Kidney (tissue), 14 donors: ENCODE data around the gene PPP1R18. TPM values are rescaled to one million over a fixed set of nuclear protein-coding genes. Genes with fewer than 3 reads are reported as not detected.
A peak's percentile ranks its signal among the peaks of the same experiment; 100 is the strongest.

Source experiments
- DNase-seq, 5 donors: peaks; one replicate each; pipeline ENCODE4 v3.0.0-alpha.2; 2013 to 2020
- FAIRE-seq: peaks from 2 replicates; lab custom pipeline; 2012; peaks lifted over from hg19 to GRCh38; lab: Jason Lieb, UNC
- H3K27ac ChIP-seq, 2 donors: one replicate each; pipeline ENCODE4 v1.7.0; 2013; ENCODE audit warnings: low read depth in 2 of 2, low read length in 2 of 2, inconsistent platforms in 1 of 2
- H3K27me3 ChIP-seq: one replicate; pipeline ENCODE4 v1.7.1; 2013; ENCODE audit warnings: low read length, inconsistent platforms; ENCODE audit not compliant: control insufficient read depth, insufficient read depth
- H3K36me3 ChIP-seq, 3 donors: one replicate each; pipeline versions ENCODE4 v1.7.0 to v1.7.1; 2013; ENCODE audit warnings: low read length in 3 of 3, control low read depth in 1 of 3, inconsistent platforms in 1 of 3; ENCODE audit not compliant: insufficient read depth in 3 of 3, control insufficient read depth in 2 of 3
- H3K4me1 ChIP-seq, 3 donors: one replicate each; pipeline versions ENCODE4 v1.7.0 to v1.7.1; 2013; ENCODE audit warnings: low read length in 3 of 3, inconsistent platforms in 1 of 3, low read depth in 1 of 3; ENCODE audit not compliant: control insufficient read depth in 2 of 3, insufficient read depth in 2 of 3
- H3K4me3 ChIP-seq, 3 donors: one replicate each; pipeline versions ENCODE4 v1.7.0 to v1.8.1; 2013; ENCODE audit warnings: low read length in 3 of 3, control low read depth in 1 of 3, inconsistent platforms in 1 of 3
- H3K9ac ChIP-seq, 3 donors: one replicate each; pipeline versions ENCODE4 v1.7.0 to v1.7.1; 2013; ENCODE audit warnings: low read length in 3 of 3, control low read depth in 1 of 3, inconsistent platforms in 1 of 3
- H3K9me3 ChIP-seq, 3 donors: one replicate each; pipeline versions ENCODE4 v1.7.0 to v1.7.1; 2013; ENCODE audit warnings: low read length in 3 of 3, control low read depth in 1 of 3, inconsistent platforms in 1 of 3; ENCODE audit not compliant: control insufficient read depth in 2 of 3, insufficient read depth in 1 of 3
- CTCF ChIP-seq: IDR thresholded peaks from 3 replicates; pipeline ENCODE4 v1.5.1; 2012; ENCODE audit warnings: mild to moderate bottlenecking, moderate library complexity, borderline replicate concordance; ENCODE audit not compliant: insufficient read depth; ENCODE audit errors: extremely low read depth
- intact Hi-C: fragments of 100-400 bp; cut with DNase I; formaldehyde crosslinking; loops from one replicate; pipeline ENCODE4 v1.11.1; 2022
- polyA plus RNA-seq: library from polyadenylated mRNA; stranded (reverse); fragments of 350-450 nt; fragmentation: Illumina TruSeq; extraction: RNeasy Lipid Tissue Mini Kit (QIAGEN cat#74804); gene quantifications from one replicate; pipeline ENCODE4 v1.2.3, GENCODE V29; 2014; ENCODE audit warnings: low read depth, low replicate concordance; ENCODE audit not compliant: insufficient read depth
- total RNA-seq: library from RNA; stranded (reverse); fragmentation: NEBNext Ultra II Directional; extraction: Animal tissue kit (Norgen Biotek cat#: 25700); gene quantifications from one replicate; pipeline ENCODE4 v1.2.1, GENCODE V29; 2021
- donor health status: control.
- donor health status: control.
- donor health status: control.
- donor health status: control.
- donor health status: control.
- donor health status: DM: yes; HTN: yes; CAD: no.
- donor health status: Normal renal cell carcinoma (clear cell type).

The PPP1R18 gene
- total and polyA plus RNA-seq, 2 donors from 2014 or later = 17.1 to 51.9 TPM

DNA sequence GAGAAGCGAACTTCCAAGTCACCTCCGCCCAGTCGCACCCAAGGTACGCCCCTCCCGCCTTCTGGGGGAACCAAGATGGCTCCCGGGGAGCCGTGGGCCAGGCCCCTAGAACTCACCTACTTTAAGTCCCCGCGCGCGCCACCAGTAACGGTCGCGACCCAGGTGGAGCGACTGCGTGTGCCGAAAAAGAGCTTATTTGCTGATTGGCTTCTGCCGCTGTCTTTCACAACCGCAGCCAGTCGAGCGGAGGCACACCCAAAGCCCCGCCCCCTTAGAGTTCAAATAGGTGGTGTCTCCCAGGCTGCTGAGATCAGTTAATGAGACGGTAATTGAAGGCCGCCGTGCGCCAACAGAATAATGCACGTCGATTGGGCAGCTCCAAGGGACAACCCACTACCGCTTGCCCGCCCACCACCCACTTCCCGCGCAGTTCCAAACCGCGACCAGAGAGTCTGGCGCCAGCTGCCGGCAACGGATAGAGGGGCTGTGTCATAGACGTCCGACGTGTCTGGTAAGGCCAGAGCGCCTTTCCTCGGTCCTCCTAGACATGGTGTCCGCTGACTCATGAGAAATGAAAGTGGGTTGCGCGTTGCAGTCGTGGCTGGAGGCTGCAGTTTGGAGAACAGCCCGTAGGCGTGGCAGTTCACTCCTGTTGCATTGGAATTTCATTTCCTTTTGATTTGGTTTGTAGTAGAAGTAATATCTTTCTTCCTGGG, 30.8 kb upstream of the PPP1R18 start, which contains the start of gene MDC1:
TSS of gene MDC1 (minus strand) at position 153 of the 716 bp plus-strand sequence. CDS start 2,106 bp downstream, outside the sequence.
- H3K9me3 ChIP-seq = no peaks in the 10 kb centered on the region
- peak; percentile 21 for TF ChIP-seq CTCF
- H3K36me3 ChIP-seq = peaks cover 0 to 15% (median 8%) of the 10 kb centered on the region in 3 donors
- peak within 1 kb of the TSS; percentile 84 to 88 for H3K27ac ChIP-seq
- peak within 1 kb of the TSS; percentile 12 to 99 (median 86) for H3K9ac ChIP-seq
- no peaks in the 10 kb centered on the region for H3K27me3 ChIP-seq
- H3K4me1 ChIP-seq = peaks cover 0 to 4% (median 4%) of the 10 kb centered on the region in 3 donors
- FAIRE-seq (peak; percentile 98), DNase-seq (peak; percentile 99 to 100 (median 100))
- intact Hi-C loops = no loop called here
- H3K4me3 ChIP-seq = peak within 1 kb of the TSS; percentile 71 to 99 (median 78)

DNA sequence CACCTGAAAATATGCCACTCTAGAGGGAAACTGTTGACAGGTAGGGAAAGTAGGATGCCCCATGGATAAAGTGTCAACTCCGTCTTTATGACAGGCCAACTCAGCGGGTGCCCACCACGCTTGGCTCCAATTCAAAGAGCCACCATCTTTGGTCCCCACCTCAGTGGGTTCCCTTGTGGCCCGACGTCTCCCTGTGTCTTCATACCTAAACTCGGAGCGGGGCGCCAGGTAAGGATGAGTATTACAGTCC, 30.4 kb upstream of the PPP1R18 start:
- H3K27ac ChIP-seq = peak overlapping the region; percentile 84 to 88
- FAIRE-seq = no peak
- H3K9me3 ChIP-seq = no peaks in the 10 kb centered on the region
- peak overlapping the region; percentile 63 to 99 (median 71) for H3K4me3 ChIP-seq
- peaks cover 0 to 20% (median 11%) of the 10 kb centered on the region in 3 donors for H3K36me3 ChIP-seq
- H3K9ac ChIP-seq = peak overlapping the region in 2 of 3 donors; percentile 74
- no peak for TF ChIP-seq CTCF
- no peaks in the 10 kb centered on the region for H3K27me3 ChIP-seq
- intact Hi-C loops = no loop called here
- no peak for DNase-seq
- H3K4me1 ChIP-seq = peaks cover 0 to 4% (median 4%) of the 10 kb centered on the region in 3 donors

GRCh38 chr6:30714263-30714662, 27.8 kb upstream of the PPP1R18 start:
- Histone ChIP-seq H3K9ac (no peak overlapping the region), H3K27ac (no peak overlapping the region), H3K9me3 (no peaks in the 10 kb centered on the region), H3K36me3 (peaks cover 4 to 34% (median 16%) of the 10 kb centered on the region in 3 donors), H3K4me1 (peaks cover 0 to 11% (median 7%) of the 10 kb centered on the region in 3 donors), H3K4me3 (no peak overlapping the region), H3K27me3 (no peaks in the 10 kb centered on the region)
- intact Hi-C loops = no loop called here
- no peak for FAIRE-seq
- no peak for DNase-seq
- no peak for TF ChIP-seq CTCF
